CD8-positive, alpha-beta memory T cell (primary cell): ENCODE measurements around the gene UBE2Q2. TPM values are rescaled to one million over a fixed set of nuclear protein-coding genes. Genes with fewer than 3 reads are reported as not detected.
"Not testable (repeated sequence)": the region's sequence is repeated elsewhere in the genome, so short reads cannot be mapped to it uniquely, and the experiment has no call there.

Experiments used
- CTCF ChIA-PET: fragments of 350-600 bp; sonication (Branson Sonifier 250); formaldehyde crosslinking; loops from one replicate; lab custom pipeline; 2021; ENCODE audit warnings: antibody characterized with exemption; lab: Charles Lee
- POLR2A ChIA-PET: fragments of 350-600 bp; sonication (Branson Sonifier 250); formaldehyde crosslinking; loops from one replicate; lab custom pipeline; 2021; ENCODE audit warnings: antibody characterized with exemption; lab: Charles Lee
- DNase-seq, 5 donors: peaks; one replicate each; pipeline versions ENCODE4 v3.0.0 to v3.0.0-alpha.2; 2020 to 2022; ENCODE audit warnings: mixed read lengths in 1 of 5
- H3K27ac ChIP-seq: one replicate; pipeline ENCODE4 v1.7.0; 2013; ENCODE audit warnings: low read depth, mild to moderate bottlenecking, low read length, moderate library complexity
- H3K27me3 ChIP-seq: 2 replicates; pipeline ENCODE4 v1.7.0; 2013; ENCODE audit warnings: low read length, mild to moderate bottlenecking; ENCODE audit not compliant: insufficient read depth, poor library complexity, severe bottlenecking
- H3K36me3 ChIP-seq: 2 replicates; pipeline ENCODE4 v1.7.0; 2013; ENCODE audit warnings: mild to moderate bottlenecking, low read length, moderate library complexity; ENCODE audit not compliant: insufficient read depth
- H3K4me1 ChIP-seq: 2 replicates; pipeline ENCODE4 v1.7.0; 2013; ENCODE audit warnings: mild to moderate bottlenecking, low read length, moderate library complexity; ENCODE audit not compliant: insufficient read depth
- H3K4me3 ChIP-seq: 2 replicates; pipeline ENCODE4 v1.7.0; 2013; ENCODE audit warnings: mild to moderate bottlenecking, low read length
- H3K9me3 ChIP-seq: 2 replicates; pipeline ENCODE4 v1.7.0; 2013; ENCODE audit warnings: mild to moderate bottlenecking, low read length
- H3K27ac Mint-ChIP-seq, 8 donors: one replicate each; pipeline ENCODE4 v1.8.0; 2020 to 2021; ENCODE audit warnings: mixed read lengths in 8 of 8, mild to moderate bottlenecking in 6 of 8, inconsistent platforms in 3 of 8, moderate library complexity in 3 of 8
- H3K27me3 Mint-ChIP-seq, 2 donors: one replicate each; pipeline ENCODE4 v1.8.0; 2020 to 2021; ENCODE audit warnings: mixed read lengths in 2 of 2, mild to moderate bottlenecking in 1 of 2, moderate library complexity in 1 of 2
- H3K36me3 Mint-ChIP-seq, 3 donors: one replicate each; pipeline ENCODE4 v1.8.0; 2020 to 2021; ENCODE audit warnings: mixed read lengths in 3 of 3, inconsistent platforms in 1 of 3, mild to moderate bottlenecking in 1 of 3
- H3K4me1 Mint-ChIP-seq, 3 donors: one replicate each; pipeline ENCODE4 v1.8.0; 2020 to 2021; ENCODE audit warnings: mixed read lengths in 3 of 3, inconsistent platforms in 1 of 3, mild to moderate bottlenecking in 1 of 3
- H3K4me3 Mint-ChIP-seq, 7 donors: one replicate each; pipeline ENCODE4 v1.8.0; 2020 to 2021; ENCODE audit warnings: mixed read lengths in 7 of 7, mild to moderate bottlenecking in 6 of 7, moderate library complexity in 4 of 7, inconsistent platforms in 2 of 7
- H3K9me3 Mint-ChIP-seq, 5 donors: one replicate each; pipeline ENCODE4 v1.8.0; 2020 to 2022; ENCODE audit warnings: mixed read lengths in 5 of 5, mild to moderate bottlenecking in 3 of 5, moderate library complexity in 2 of 5, inconsistent platforms in 1 of 5
- polyA plus RNA-seq: library from polyadenylated mRNA; unstranded; fragments of 300-500 nt; fragmentation: Illumina TruSeq; gene quantifications from one replicate; pipeline ENCODE4 v1.2.3, GENCODE V29; 2021
- total RNA-seq, 2 experiments: library from RNA; stranded (reverse); gene quantifications; one replicate each; pipeline ENCODE4 v1.2.3, GENCODE V29; 2021

Gene UBE2Q2
- total and polyA plus RNA-seq, 3 experiments from 2014 or later = 17.5 to 38.3 (median 19.3) TPM

DNA sequence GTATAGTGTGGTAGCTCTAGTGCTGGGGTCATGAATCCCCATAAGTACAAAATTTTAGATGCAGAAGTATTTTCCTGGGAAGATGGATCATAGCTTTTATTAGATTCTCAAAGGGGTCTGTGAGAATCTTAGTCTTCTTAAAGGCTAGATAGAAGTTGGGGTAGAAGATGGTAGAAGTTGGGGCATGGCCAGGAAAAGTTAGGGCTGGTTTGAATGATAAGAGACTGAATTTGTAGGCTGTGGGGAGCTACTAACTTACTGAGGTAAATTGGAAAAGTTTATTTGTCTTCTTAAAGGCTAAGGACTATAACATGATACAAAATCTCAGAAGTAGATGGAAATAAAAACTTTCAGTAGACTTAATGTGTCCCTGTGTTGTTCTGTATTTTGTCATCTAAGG is 1.6 kb upstream of the UBE2Q2 start:
- H3K4me1 Mint-ChIP-seq = peaks cover 28 to 36% (median 36%) of the 10 kb centered on the region in 3 donors
- H3K27me3 ChIP-seq = no peaks in the 10 kb centered on the region
- H3K4me1 ChIP-seq = peaks cover 30% of the 10 kb centered on the region
- no peaks in the 10 kb centered on the region for H3K36me3 ChIP-seq
- H3K36me3 Mint-ChIP-seq = peaks cover 0 to 15% (median 3%) of the 10 kb centered on the region in 3 donors
- H3K9me3 Mint-ChIP-seq = no peaks in the 10 kb centered on the region
- H3K27me3 Mint-ChIP-seq = no peaks in the 10 kb centered on the region
- H3K9me3 ChIP-seq = no peaks in the 10 kb centered on the region
- ChIA-PET CTCF (interaction anchor here (1.4 to 2.8 kb wide), 3 partner anchors 10 to 62 kb away, joined by 3 to 8 read pairs (median 5); partner anchors contain the start of gene FBXO22), POLR2A (interaction anchor here (1.5 kb wide), 1 partner anchor 10 kb away, joined by 3 read pairs; no protein-coding TSS in a partner anchor)
- no peak overlapping the region for H3K4me3 ChIP-seq
- DNase-seq = no peak
- peak overlapping the region in 7 of 8 donors; percentile 6 to 92 (median 30) for H3K27ac Mint-ChIP-seq
- H3K27ac ChIP-seq = no peak overlapping the region
- H3K4me3 Mint-ChIP-seq = peak overlapping the region; percentile 15 to 93 (median 64)

DNA sequence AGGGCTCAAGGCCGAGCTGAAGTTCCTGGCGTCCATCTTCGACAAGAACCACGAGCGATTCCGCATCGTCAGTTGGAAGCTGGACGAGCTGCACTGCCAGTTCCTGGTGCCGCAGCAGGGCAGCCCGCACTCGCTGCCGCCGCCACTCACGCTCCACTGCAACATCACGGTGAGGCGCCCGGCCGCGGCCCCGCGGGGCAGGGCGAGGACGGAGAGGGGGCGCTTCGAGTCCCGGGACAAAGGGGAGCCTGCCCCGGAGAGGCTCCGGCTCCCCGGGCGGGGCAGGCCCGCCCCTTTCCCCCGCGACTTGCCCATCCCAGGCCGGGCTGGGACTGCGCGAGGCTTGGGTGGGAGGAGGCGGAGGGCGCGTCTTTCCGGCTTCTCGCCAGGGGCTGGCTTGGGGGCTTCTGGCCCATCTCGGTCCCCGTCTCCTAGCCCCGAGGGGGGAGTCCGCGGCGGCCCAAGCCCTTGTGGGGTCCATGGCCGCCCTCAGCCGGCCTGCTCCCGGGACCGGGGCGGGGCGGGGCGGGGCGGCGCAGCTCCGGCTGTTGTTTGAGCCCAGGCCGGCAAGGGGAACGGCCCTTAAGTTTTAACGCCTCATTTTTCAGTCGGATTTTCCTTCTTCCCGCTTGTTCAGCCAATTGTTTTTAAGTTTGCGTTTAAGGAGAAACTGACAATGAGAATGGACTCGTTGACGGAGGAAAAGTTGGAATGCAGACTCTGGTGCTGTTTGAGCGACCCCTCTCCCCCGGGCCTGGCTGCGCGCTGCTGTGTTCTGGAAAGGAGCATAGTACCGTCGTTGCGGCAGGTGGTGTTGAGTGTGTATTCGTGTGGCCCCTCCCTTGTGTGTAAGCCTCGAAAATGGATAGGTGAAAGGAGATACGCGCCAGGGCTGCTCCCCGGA is 683 bp downstream of the UBE2Q2 start:
- H3K9me3 Mint-ChIP-seq = no peaks in the 10 kb centered on the region
- Histone ChIP-seq H3K27ac (peak overlapping the region; percentile 74), H3K4me1 (peaks cover 40% of the 10 kb centered on the region), H3K36me3 (no peaks in the 10 kb centered on the region), H3K4me3 (peak overlapping the region; percentile 70), H3K27me3 (no peaks in the 10 kb centered on the region), H3K9me3 (no peaks in the 10 kb centered on the region)
- peak overlapping the region; percentile 90 to 98 (median 93) for H3K27ac Mint-ChIP-seq
- H3K4me1 Mint-ChIP-seq = peaks cover 49 to 59% (median 59%) of the 10 kb centered on the region in 3 donors
- CTCF ChIA-PET = interaction anchor here (0.9 to 1.6 kb wide), 3 partner anchors 35 to 197 kb away, joined by 3 to 4 read pairs (median 3); partner anchors contain the start of gene SNX33
- POLR2A ChIA-PET = interaction anchor here (0.5 to 1.5 kb wide), 5 partner anchors 9 to 476 kb away, joined by 3 to 5 read pairs (median 3); partner anchors contain the start of genes SIN3A and TMEM266
- peak overlapping the region; percentile 90 to 99 (median 95) for H3K4me3 Mint-ChIP-seq
- peak; percentile 34 to 67 (median 42) for DNase-seq
- H3K36me3 Mint-ChIP-seq = peaks cover 0 to 15% (median 3%) of the 10 kb centered on the region in 3 donors
- no peaks in the 10 kb centered on the region for H3K27me3 Mint-ChIP-seq

DNA sequence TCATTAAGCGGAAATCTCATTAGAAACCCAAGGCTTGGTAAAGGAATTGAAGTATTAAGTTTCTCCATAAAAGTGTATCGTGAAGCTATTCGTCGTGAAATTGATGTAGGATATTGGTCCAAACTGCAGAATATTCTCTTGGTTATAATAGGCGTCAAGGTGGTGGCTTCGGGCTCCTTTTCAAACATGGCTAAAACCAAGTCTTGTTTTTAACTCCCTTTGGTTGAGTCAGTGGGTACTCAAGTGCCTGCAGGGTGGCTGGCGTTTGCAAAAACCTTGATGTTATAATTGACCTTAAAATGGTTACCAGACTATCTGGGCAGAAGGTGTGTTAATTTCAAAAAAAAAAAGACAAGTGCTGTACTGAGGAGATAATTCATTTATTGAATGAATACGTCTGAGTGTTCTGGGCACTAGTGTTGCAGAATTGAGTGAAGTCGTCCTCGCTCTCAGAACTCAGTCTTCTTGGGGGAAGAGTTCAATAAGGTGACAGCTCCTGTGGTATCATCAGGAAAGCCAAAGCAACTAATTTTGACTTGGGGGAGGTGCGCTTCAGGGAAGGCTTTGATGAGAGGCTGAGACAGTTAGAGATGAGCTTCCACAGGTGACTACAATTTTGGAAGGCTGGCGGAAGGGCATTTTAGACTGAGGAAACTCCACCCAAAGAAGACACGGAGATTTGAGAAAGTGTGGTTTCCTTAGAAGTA is 1.5 kb downstream of the UBE2Q2 start:
- H3K9me3 Mint-ChIP-seq = no peaks in the 10 kb centered on the region
- DNase-seq = peak in 2 of 5 donors; percentile 3 to 35
- peak overlapping the region; percentile 90 to 99 (median 95) for H3K4me3 Mint-ChIP-seq
- H3K27ac Mint-ChIP-seq = peak overlapping the region; percentile 90 to 98 (median 93)
- peak overlapping the region; percentile 74 for H3K27ac ChIP-seq
- peaks cover 57 to 68% (median 67%) of the 10 kb centered on the region in 3 donors for H3K4me1 Mint-ChIP-seq
- CTCF ChIA-PET = interaction anchor here (1.6 kb wide), 1 partner anchor 40 kb away, joined by 3 read pairs; no protein-coding TSS in a partner anchor
- peak overlapping the region; percentile 70 for H3K4me3 ChIP-seq
- H3K36me3 Mint-ChIP-seq = peaks cover 0 to 15% (median 3%) of the 10 kb centered on the region in 3 donors
- H3K27me3 ChIP-seq = no peaks in the 10 kb centered on the region
- no peaks in the 10 kb centered on the region for H3K9me3 ChIP-seq
- H3K4me1 ChIP-seq = peaks cover 47% of the 10 kb centered on the region
- H3K27me3 Mint-ChIP-seq = no peaks in the 10 kb centered on the region
- POLR2A ChIA-PET = no interaction called here
- no peaks in the 10 kb centered on the region for H3K36me3 ChIP-seq

DNA sequence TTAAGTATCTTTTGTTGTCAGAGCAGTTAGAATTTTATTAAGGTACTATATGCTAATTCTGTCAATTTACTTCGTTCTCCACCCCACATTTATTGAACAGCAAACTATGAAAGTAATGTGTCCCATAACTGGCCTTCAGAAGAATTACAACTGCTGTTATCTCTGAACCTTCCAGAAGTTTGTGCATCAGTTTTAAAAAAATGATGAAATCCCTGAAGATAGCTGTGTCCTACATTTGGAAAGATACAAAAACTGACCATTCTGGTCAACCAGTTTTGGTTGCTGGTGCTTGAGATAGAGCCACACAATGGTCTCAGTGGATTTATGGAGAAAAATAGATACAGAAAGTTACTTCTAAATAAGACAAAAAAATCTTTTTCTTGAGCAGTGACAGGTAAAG is 5.9 kb downstream of the UBE2Q2 start:
- no peak for DNase-seq
- Histone ChIP-seq H3K4me3 (no peak overlapping the region), H3K27ac (no peak overlapping the region), H3K9me3 (no peaks in the 10 kb centered on the region), H3K27me3 (no peaks in the 10 kb centered on the region), H3K36me3 (no peaks in the 10 kb centered on the region), H3K4me1 (peaks cover 42% of the 10 kb centered on the region)
- ChIA-PET CTCF (no interaction called here), POLR2A (no interaction called here)
- H3K9me3 Mint-ChIP-seq = no peaks in the 10 kb centered on the region
- H3K27ac Mint-ChIP-seq = no peak overlapping the region
- H3K27me3 Mint-ChIP-seq = no peaks in the 10 kb centered on the region
- peaks cover 74 to 89% (median 88%) of the 10 kb centered on the region in 3 donors for H3K4me1 Mint-ChIP-seq
- H3K4me3 Mint-ChIP-seq = peak overlapping the region in 1 of 7 donors; percentile 25
- H3K36me3 Mint-ChIP-seq = peaks cover 0 to 18% (median 3%) of the 10 kb centered on the region in 3 donors

DNA sequence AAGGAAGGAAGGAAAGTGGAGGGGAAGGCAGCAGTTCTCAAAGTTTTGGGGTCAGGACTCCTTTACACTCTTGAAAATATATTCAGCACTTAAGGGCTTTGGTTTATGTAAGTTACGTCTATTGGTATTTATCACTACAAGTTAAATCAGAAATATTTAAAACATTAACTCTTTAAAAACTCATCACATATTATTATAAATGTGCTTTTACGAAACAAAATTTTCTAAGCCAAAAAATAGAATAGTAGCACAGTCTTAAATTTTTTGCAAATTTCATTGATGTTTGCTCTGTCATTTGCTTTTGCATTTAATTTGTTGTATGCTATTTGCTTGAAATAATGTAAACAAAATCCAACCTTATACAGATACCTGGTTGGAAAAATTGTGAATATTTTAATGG is 7.5 kb downstream of the UBE2Q2 start:
- peaks cover 5% of the 10 kb centered on the region for H3K36me3 ChIP-seq
- CTCF ChIA-PET = interaction anchor here (1.5 kb wide), 1 partner anchor 49 kb away, joined by 3 read pairs; no protein-coding TSS in a partner anchor

DNA sequence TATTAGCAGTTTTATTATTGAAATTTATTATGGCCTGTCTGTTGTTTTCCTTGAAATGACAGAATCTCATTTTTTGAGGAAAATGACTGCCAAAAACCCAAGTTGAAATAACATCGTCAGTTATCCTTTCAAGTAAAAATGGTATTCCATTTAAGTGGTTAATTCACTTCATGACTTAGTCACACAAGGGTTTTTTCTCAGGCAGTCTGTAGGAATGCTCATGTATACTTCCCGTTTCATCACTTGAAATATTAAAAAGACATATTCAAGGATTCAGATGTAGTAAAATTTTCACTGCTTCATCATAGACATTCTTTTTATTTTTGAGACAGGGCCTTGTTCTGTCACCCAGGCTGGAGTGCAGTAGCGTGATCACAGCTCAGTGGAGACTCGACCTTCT is 8.3 kb downstream of the UBE2Q2 start:
- POLR2A ChIA-PET, H3K27ac ChIP-seq, H3K9me3 Mint-ChIP-seq, H3K27me3 Mint-ChIP-seq, H3K36me3 ChIP-seq, H3K4me3 ChIP-seq, DNase-seq, CTCF ChIA-PET, H3K4me3 Mint-ChIP-seq, H3K27ac Mint-ChIP-seq, H3K9me3 ChIP-seq, H3K27me3 ChIP-seq: not testable (repeated sequence)
- H3K36me3 Mint-ChIP-seq = peaks cover 0 to 24% (median 2%) of the 10 kb centered on the region in 3 donors
- peaks cover 20% of the 10 kb centered on the region for H3K4me1 ChIP-seq
- H3K4me1 Mint-ChIP-seq = peaks cover 53 to 72% (median 67%) of the 10 kb centered on the region in 3 donors

More for the DNA sequence above, 7.5 kb downstream of the UBE2Q2 start:
- Histone ChIP-seq H3K9me3 (no peaks in the 10 kb centered on the region), H3K4me3 (no peak overlapping the region), H3K27me3 (no peaks in the 10 kb centered on the region), H3K4me1 (peaks cover 29% of the 10 kb centered on the region), H3K27ac (no peak overlapping the region)
- peaks cover 0 to 19% (median 3%) of the 10 kb centered on the region in 3 donors for H3K36me3 Mint-ChIP-seq
- H3K4me1 Mint-ChIP-seq = peaks cover 59 to 75% (median 74%) of the 10 kb centered on the region in 3 donors
- POLR2A ChIA-PET = no interaction called here
- DNase-seq = no peak
- H3K4me3 Mint-ChIP-seq = no peak overlapping the region
- no peak overlapping the region for H3K27ac Mint-ChIP-seq
- no peaks in the 10 kb centered on the region for H3K27me3 Mint-ChIP-seq
- H3K9me3 Mint-ChIP-seq = no peaks in the 10 kb centered on the region

DNA sequence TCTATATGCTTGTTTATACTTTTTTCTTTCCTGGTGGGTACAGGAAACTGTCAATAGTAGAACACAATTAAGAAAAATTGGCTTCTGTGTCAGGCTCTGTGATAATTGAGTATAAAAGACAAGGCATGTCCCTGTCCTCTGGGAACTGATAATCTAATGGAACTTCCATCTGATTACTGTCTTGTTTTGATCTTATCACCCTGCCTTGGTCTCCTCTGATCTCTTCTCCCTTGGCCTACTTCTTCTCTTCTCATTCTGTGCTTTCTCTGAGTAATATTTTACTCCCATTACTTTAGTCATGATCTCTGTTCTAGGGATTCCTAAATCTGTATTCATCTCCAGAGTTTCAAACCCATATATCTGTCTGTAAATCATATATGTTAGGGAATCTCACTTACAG is 14.6 kb downstream of the UBE2Q2 start:
- H3K36me3 ChIP-seq = peaks cover 12% of the 10 kb centered on the region
- H3K9me3 ChIP-seq = no peaks in the 10 kb centered on the region
- Mint-ChIP-seq H3K4me1 (peaks cover 27 to 39% (median 38%) of the 10 kb centered on the region in 3 donors), H3K27ac (peak overlapping the region in 2 of 8 donors; percentile 13 to 28), H3K36me3 (peaks cover 0 to 61% (median 5%) of the 10 kb centered on the region in 3 donors), H3K27me3 (no peaks in the 10 kb centered on the region), H3K4me3 (peak overlapping the region in 1 of 7 donors; percentile 10), H3K9me3 (no peaks in the 10 kb centered on the region)
- DNase-seq = no peak
- no peak overlapping the region for H3K4me3 ChIP-seq
- POLR2A ChIA-PET = no interaction called here
- no peaks in the 10 kb centered on the region for H3K4me1 ChIP-seq
- H3K27ac ChIP-seq = no peak overlapping the region
- H3K27me3 ChIP-seq = no peaks in the 10 kb centered on the region
- CTCF ChIA-PET = no interaction called here
